Gastroesophageal sphincter (tissue), 4 donors: Measurements from ENCODE around the gene ARL2BP. TPM values are rescaled to one million over a fixed set of nuclear protein-coding genes. Genes with fewer than 3 reads are reported as not detected.

ENCODE experiments used
- ATAC-seq: fragments of 150-250 bp; one replicate; pipeline ENCODE4 v1.9.1; 2016; ENCODE audit warnings: mild to moderate bottlenecking, moderate library complexity
- H3K27ac ChIP-seq, 4 donors: fragments of 200-600 bp; sonication (generic) in 3 of 4; 1 replicate in 3 of 4; 2 replicates in 1 of 4; pipeline ENCODE4 v1.5.1; 2016 to 2019
- H3K27me3 ChIP-seq: fragments of 200-600 bp; sonication (generic); one replicate; pipeline ENCODE4 v1.5.1; 2019
- H3K36me3 ChIP-seq, 2 donors: fragments of 200-600 bp; sonication (generic); one replicate each; pipeline ENCODE4 v1.5.1; 2019; ENCODE audit warnings: control low read depth in 1 of 2
- H3K4me1 ChIP-seq, 3 donors: fragments of 200-600 bp; sonication (generic); 1 replicate in 2 of 3; 2 replicates in 1 of 3; pipeline ENCODE4 v1.5.1; 2016 to 2019; ENCODE audit warnings: control low read depth in 2 of 3
- H3K4me3 ChIP-seq, 2 donors: fragments of 200-600 bp; sonication (generic); one replicate each; pipeline ENCODE4 v1.5.1; 2019; ENCODE audit warnings: mild to moderate bottlenecking in 1 of 2, moderate library complexity in 1 of 2
- H3K9me3 ChIP-seq, 3 donors: fragments of 200-600 bp; sonication (generic); one replicate each; pipeline ENCODE4 v1.5.1; 2017 to 2019; ENCODE audit warnings: control low read depth in 2 of 3
- EP300 ChIP-seq: sonication (generic); formaldehyde crosslinking; IDR thresholded peaks from one replicate; pipeline ENCODE4 v1.6.1; 2017; ENCODE audit warnings: antibody characterized with exemption, mild to moderate bottlenecking
- POLR2A ChIP-seq, 2 donors: fragments of 450-650 bp; IDR thresholded peaks; one replicate each; pipeline ENCODE4 v1.6.1; 2017; ENCODE audit warnings: antibody characterized with exemption in 2 of 2, mild to moderate bottlenecking in 2 of 2, moderate library complexity in 1 of 2
- POLR2AphosphoS5 ChIP-seq: sonication (generic); formaldehyde crosslinking; IDR thresholded peaks from one replicate; pipeline ENCODE4 v1.6.1; 2017; ENCODE audit warnings: antibody characterized with exemption
- WGBS, 2 donors: methylation state at CpG; one replicate each; pipeline ENCODE4 v1.1.5; 2018; ENCODE audit warnings: low coverage in 1 of 2; 5-methylcytosine and 5-hydroxymethylcytosine counted together
- total RNA-seq, 4 donors: library from RNA; depleted of rRNA; stranded (reverse); fragments of >200 nt; gene quantifications; one replicate each; pipeline ENCODE4 v1.1.0, GENCODE V29; 2016
- TF ChIP-seq, protein P1 (sequence below), 4 experiments: fragments of 200-600 bp in 2 of 4; fragments of 450-650 bp in 2 of 4; sonication (generic) in 1 of 4; IDR thresholded peaks; one replicate each; pipeline ENCODE4 v1.5.1; 2017 to 2019; ENCODE audit warnings: antibody characterized with exemption in 4 of 4, mild to moderate bottlenecking in 2 of 4, moderate library complexity in 2 of 4

The ARL2BP gene
- total RNA-seq, 4 donors from 2014 or later, result 52.5 to 82.2 (median 75.8) TPM

GRCh38 chr16:57284952-57285363 lies 39.9 kb downstream of the ARL2BP start:
- TF ChIP-seq, protein P1, sequence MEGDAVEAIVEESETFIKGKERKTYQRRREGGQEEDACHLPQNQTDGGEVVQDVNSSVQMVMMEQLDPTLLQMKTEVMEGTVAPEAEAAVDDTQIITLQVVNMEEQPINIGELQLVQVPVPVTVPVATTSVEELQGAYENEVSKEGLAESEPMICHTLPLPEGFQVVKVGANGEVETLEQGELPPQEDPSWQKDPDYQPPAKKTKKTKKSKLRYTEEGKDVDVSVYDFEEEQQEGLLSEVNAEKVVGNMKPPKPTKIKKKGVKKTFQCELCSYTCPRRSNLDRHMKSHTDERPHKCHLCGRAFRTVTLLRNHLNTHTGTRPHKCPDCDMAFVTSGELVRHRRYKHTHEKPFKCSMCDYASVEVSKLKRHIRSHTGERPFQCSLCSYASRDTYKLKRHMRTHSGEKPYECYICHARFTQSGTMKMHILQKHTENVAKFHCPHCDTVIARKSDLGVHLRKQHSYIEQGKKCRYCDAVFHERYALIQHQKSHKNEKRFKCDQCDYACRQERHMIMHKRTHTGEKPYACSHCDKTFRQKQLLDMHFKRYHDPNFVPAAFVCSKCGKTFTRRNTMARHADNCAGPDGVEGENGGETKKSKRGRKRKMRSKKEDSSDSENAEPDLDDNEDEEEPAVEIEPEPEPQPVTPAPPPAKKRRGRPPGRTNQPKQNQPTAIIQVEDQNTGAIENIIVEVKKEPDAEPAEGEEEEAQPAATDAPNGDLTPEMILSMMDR (IDR thresholded peaks at IDR 0.05), result no peak
- TF ChIP-seq POLR2A (IDR thresholded peaks at IDR 0.05) (no peak), POLR2AphosphoS5 (no peak), EP300 (no peak)
- 31 to 36% methylated on average over 8 to 9 of the region's 22 CpGs for WGBS, 2 donors
- Histone ChIP-seq H3K27me3 (peaks cover 35% of the 10 kb centered on the region), H3K9me3 (no peaks in the 10 kb centered on the region), H3K36me3 (no peaks in the 10 kb centered on the region), H3K4me3 (peak overlapping the region; percentile 26 to 63), H3K4me1 (peaks cover 0 to 16% (median 3%) of the 10 kb centered on the region in 3 donors), H3K27ac (peak overlapping the region in 1 of 4 donors; percentile 60)
- ATAC-seq, result no peak

DNA sequence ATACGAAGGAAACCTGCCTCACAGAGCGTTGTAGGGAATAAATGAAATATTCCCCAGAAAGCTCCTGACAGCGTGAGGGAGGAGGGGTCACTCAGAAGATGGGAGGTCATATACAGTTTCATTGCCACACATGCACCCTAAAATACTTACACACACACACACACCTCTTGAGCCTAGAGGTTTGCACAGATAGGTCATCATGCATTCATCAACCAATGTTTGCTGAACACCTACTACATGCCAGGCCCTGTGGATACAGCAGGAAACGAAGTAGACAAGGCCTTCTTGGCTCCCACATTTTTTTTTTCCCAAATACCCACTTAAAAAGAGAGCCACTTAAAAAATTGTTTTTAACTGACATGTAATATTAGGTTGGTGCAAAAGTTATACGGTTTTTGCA lies 40.3 kb downstream of the ARL2BP start:
- H3K27ac ChIP-seq, result no peak overlapping the region
- no peaks in the 10 kb centered on the region for H3K36me3 ChIP-seq
- H3K4me1 ChIP-seq, result peaks cover 0 to 16% (median 3%) of the 10 kb centered on the region in 3 donors
- H3K27me3 ChIP-seq, result peaks cover 35% of the 10 kb centered on the region
- 90 to 95% methylated on average over 5 of the region's 5 CpGs for WGBS, 2 donors
- H3K4me3 ChIP-seq, result no peak overlapping the region
- ATAC-seq, result no peak
- TF ChIP-seq, protein P1 (IDR thresholded peaks at IDR 0.05), result no peak
- no peak for TF ChIP-seq EP300
- TF ChIP-seq POLR2AphosphoS5, result no peak
- no peak for TF ChIP-seq POLR2A (IDR thresholded peaks at IDR 0.05)
- H3K9me3 ChIP-seq, result no peaks in the 10 kb centered on the region

DNA sequence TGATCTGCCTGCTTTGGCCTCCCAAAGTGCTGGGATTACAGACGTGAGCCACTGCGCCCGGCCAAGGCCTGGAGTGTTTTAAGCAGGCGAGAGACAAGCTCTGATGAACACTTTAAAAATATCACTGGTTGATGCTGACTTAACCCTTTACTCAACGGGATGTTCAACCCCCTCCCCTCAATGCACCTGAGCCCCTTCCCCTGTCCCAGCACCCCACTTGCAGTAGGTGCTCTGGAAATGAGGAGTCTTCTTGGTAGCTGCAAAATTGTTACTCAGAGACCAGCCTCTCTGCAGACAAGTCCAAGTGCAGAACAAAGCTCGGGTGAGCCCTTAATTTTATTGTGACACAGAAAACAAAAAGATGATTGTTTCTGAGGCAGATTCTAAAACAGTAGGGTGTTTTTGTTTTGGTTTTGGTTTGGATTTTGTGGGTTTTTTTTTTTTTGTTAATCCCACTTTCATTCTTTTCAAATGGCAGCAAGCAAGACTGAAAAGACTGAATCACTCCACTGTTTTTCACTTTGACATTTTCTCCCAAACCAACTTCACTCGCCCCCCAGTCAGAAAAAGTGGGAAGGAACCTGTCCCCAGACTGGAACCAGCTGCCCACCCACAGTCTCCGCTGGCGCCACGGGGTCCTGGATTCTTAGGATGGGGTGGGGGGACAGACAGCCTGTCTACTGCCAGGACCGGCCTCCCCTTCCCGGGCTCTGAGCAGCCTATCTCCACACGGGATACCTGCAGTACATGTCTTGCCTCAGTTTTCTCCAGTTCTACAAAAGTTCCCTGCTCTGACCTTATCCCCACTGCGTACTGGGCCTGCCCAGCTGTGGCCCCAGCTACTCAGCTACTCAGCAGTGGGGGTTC lies 44.6 kb downstream of the ARL2BP start:
- Histone ChIP-seq H3K4me1 (peaks cover 0 to 5% (median 0%) of the 10 kb centered on the region in 3 donors), H3K9me3 (no peaks in the 10 kb centered on the region), H3K27ac (peak overlapping the region in 1 of 4 donors; percentile 36), H3K27me3 (peaks cover 12% of the 10 kb centered on the region), H3K4me3 (no peak overlapping the region), H3K36me3 (no peaks in the 10 kb centered on the region)
- WGBS, 2 donors, result 51 to 61% methylated on average over 8 to 9 of the region's 14 CpGs
- no peak for ATAC-seq
- TF ChIP-seq, protein P1 (IDR thresholded peaks at IDR 0.05), result no peak
- TF ChIP-seq EP300 (no peak), POLR2A (IDR thresholded peaks at IDR 0.05) (no peak), POLR2AphosphoS5 (no peak)

- Histone ChIP-seq H3K9me3 (no peaks in the 10 kb centered on the region), H3K27ac (no peak overlapping the region), H3K36me3 (no peaks in the 10 kb centered on the region), H3K4me1 (peaks cover 5 to 21% (median 14%) of the 10 kb centered on the region in 3 donors), H3K4me3 (no peak overlapping the region), H3K27me3 (no peaks in the 10 kb centered on the region)
- 61% methylated on average over 9 of the region's 13 CpGs; no CpG with 5 or more reads in 1 of the 2 donors for WGBS, 2 donors
- no peak for ATAC-seq
- TF ChIP-seq EP300, result no peak
Observed at GRCh38 chr16:57297856-57298255, 52.8 kb downstream of the ARL2BP start.

- Histone ChIP-seq H3K9me3 (no peaks in the 10 kb centered on the region), H3K4me1 (peaks cover 5 to 26% (median 14%) of the 10 kb centered on the region in 3 donors), H3K4me3 (peak overlapping the region; percentile 47 to 53), H3K27ac (peak overlapping the region; percentile 91 to 99 (median 93)), H3K36me3 (no peaks in the 10 kb centered on the region), H3K27me3 (no peaks in the 10 kb centered on the region)
- peak; percentile 45 for ATAC-seq
- 11 to 12% methylated on average over 14 of the region's 14 CpGs for WGBS, 2 donors
- TF ChIP-seq, protein P1 (IDR thresholded peaks at IDR 0.05), result no peak
- TF ChIP-seq EP300, result no peak
- no peak for TF ChIP-seq POLR2AphosphoS5
- TF ChIP-seq POLR2A (IDR thresholded peaks at IDR 0.05), result no peak
Observed at GRCh38 chr16:57299009-57299718, 54.1 kb downstream of the ARL2BP start.
